SU-DHL-6 (cell line): ENCODE data around the gene OR56A1.

Experiments
- CTCF ChIP-seq: fragments of 200-600 bp; sonication (generic); IDR thresholded peaks from one replicate; pipeline ENCODE4 v1.5.1; 2017; ENCODE audit warnings: antibody characterized with exemption, mild to moderate bottlenecking, low read length, moderate library complexity; ENCODE audit not compliant: insufficient read depth, poor library complexity, severe bottlenecking
- EZH2phosphoT487 ChIP-seq: fragments of 200-600 bp; sonication (generic), shearing (Covaris generic); conservative IDR thresholded peaks from 2 replicates; pipeline ENCODE4 v1.6.1; 2018; ENCODE audit warnings: mild to moderate bottlenecking, antibody characterized with exemption, low read length, moderate library complexity, mixed read lengths

GRCh38 chr11:6013042-6013441 is 17.5 kb downstream of the OR56A1 start:
- TF ChIP-seq CTCF (no peak), EZH2phosphoT487 (no peak)
